Neural cell (in vitro differentiated cells): ENCODE measurements around the gene ARID4A. TPM values are rescaled to one million over a fixed set of nuclear protein-coding genes. Genes with fewer than 3 reads are reported as not detected.

Experiments used
- H2AFZ ChIP-seq: fragments of 200-600, 300-800 bp; sonication (generic), shearing (Covaris generic); 2 replicates; pipeline ENCODE4 v1.6.0; 2014; ENCODE audit warnings: low read depth, mild to moderate bottlenecking, antibody characterized with exemption, low read length, moderate library complexity
- H3F3A ChIP-seq: fragments of 200-600 bp; shearing (Covaris generic); 2 replicates; pipeline ENCODE4 v1.6.1; 2016; ENCODE audit warnings: mild to moderate bottlenecking, moderate library complexity, mixed read lengths, antibody characterized with exemption, low read length; ENCODE audit not compliant: insufficient read depth, poor library complexity, severe bottlenecking
- H3K27ac ChIP-seq: fragments of 200-600, 300-800 bp; sonication (generic), shearing (Covaris generic); 2 replicates; pipeline ENCODE4 v1.5.1; 2014; ENCODE audit warnings: mild to moderate bottlenecking, low read length, moderate library complexity
- H3K27me3 ChIP-seq: fragments of 300-800, 200-600 bp; sonication (generic), shearing (Covaris generic); 2 replicates; pipeline ENCODE4 v1.6.0; 2014; ENCODE audit warnings: mild to moderate bottlenecking, low read depth, low read length, moderate library complexity; ENCODE audit not compliant: insufficient read depth
- H3K36me3 ChIP-seq: fragments of 300-800, 200-600 bp; sonication (generic), shearing (Covaris generic); 2 replicates; pipeline ENCODE4 v1.5.1; 2014; ENCODE audit warnings: mild to moderate bottlenecking, antibody characterized with exemption, low read length, moderate library complexity; ENCODE audit not compliant: insufficient read depth
- H3K4me2 ChIP-seq: fragments of 300-800, 200-600 bp; sonication (generic), shearing (Covaris generic); 2 replicates; pipeline ENCODE4 v1.6.0; 2014; ENCODE audit warnings: mild to moderate bottlenecking, low read length
- H3K4me3 ChIP-seq: fragments of 300-800, 200-600 bp; sonication (generic), shearing (Covaris generic); 2 replicates; pipeline ENCODE4 v1.5.1; 2014; ENCODE audit warnings: mild to moderate bottlenecking, low read length, moderate library complexity
- H3K79me2 ChIP-seq: fragments of 200-600 bp; shearing (Covaris generic); replicated peaks from 2 replicates; pipeline ENCODE4 v1.6.0; 2014; ENCODE audit warnings: mild to moderate bottlenecking, low read length, moderate library complexity; ENCODE audit not compliant: insufficient read depth
- H3K9ac ChIP-seq: fragments of 300-800, 200-600 bp; sonication (generic), shearing (Covaris generic); 2 replicates; pipeline ENCODE4 v1.6.1; 2016; ENCODE audit warnings: mild to moderate bottlenecking, low read length, mixed read lengths
- H3K9me2 ChIP-seq: fragments of 200-600 bp; shearing (Covaris generic); 2 replicates; pipeline ENCODE4 v1.6.1; 2016; ENCODE audit warnings: mild to moderate bottlenecking, low read length, mixed read lengths; ENCODE audit not compliant: insufficient read depth
- H3K9me3 ChIP-seq: fragments of 200-600, 300-800 bp; sonication (generic), shearing (Covaris generic); 2 replicates; pipeline ENCODE4 v1.6.1; 2016; ENCODE audit warnings: mild to moderate bottlenecking, mixed run types, low read length, moderate library complexity, mixed read lengths
- H4K20me1 ChIP-seq: fragments of 200-600 bp; shearing (Covaris generic); 2 replicates; pipeline ENCODE4 v1.6.1; 2016; ENCODE audit warnings: mild to moderate bottlenecking, mixed run types; ENCODE audit not compliant: insufficient read depth
- CTCF ChIP-seq: fragments of 450-650 bp; IDR thresholded peaks from 2 replicates; pipeline ENCODE4 v1.5.1; 2014; ENCODE audit warnings: antibody characterized with exemption, mild to moderate bottlenecking, moderate library complexity; ENCODE audit not compliant: poor library complexity, severe bottlenecking
- EP300 ChIP-seq: fragments of 450-650 bp; conservative IDR thresholded peaks from 2 replicates; pipeline ENCODE4 v1.6.1; 2014; ENCODE audit warnings: antibody characterized with exemption, mild to moderate bottlenecking, moderate library complexity; ENCODE audit not compliant: poor library complexity, severe bottlenecking
- EZH2 ChIP-seq: fragments of 200-600, 300-800 bp; shearing (Covaris generic), sonication (generic); IDR thresholded peaks from 2 replicates; pipeline ENCODE4 v1.6.1; 2014; ENCODE audit warnings: antibody characterized with exemption, low read length, borderline replicate concordance, mild to moderate bottlenecking; ENCODE audit not compliant: insufficient read depth, poor library complexity, severe bottlenecking
- MXI1 ChIP-seq: fragments of 450-650 bp; conservative IDR thresholded peaks from 2 replicates; pipeline ENCODE4 v1.6.1; 2014; ENCODE audit warnings: antibody characterized with exemption, mild to moderate bottlenecking; ENCODE audit not compliant: poor library complexity, severe bottlenecking
- POLR2AphosphoS5 ChIP-seq: IDR thresholded peaks from 2 replicates; pipeline ENCODE4 v1.6.1; 2012
- RAD21 ChIP-seq: fragments of 450-650 bp; conservative IDR thresholded peaks from 2 replicates; pipeline ENCODE4 v1.6.1; 2014; ENCODE audit warnings: antibody characterized with exemption, mild to moderate bottlenecking, moderate library complexity
- REST ChIP-seq: IDR thresholded peaks from 2 replicates; pipeline ENCODE4 v1.6.1; 2012; ENCODE audit warnings: borderline replicate concordance
- SMC3 ChIP-seq: fragments of 450-650 bp; conservative IDR thresholded peaks from 2 replicates; pipeline ENCODE4 v1.6.1; 2014; ENCODE audit warnings: antibody characterized with exemption, mild to moderate bottlenecking, moderate library complexity; ENCODE audit not compliant: poor library complexity
- TAF1 ChIP-seq: IDR thresholded peaks from 2 replicates; pipeline ENCODE4 v1.6.1; 2012; ENCODE audit warnings: low read depth
- polyA plus RNA-seq: library from polyadenylated mRNA; depleted of rRNA; stranded (reverse); fragments of >200 nt; gene quantifications from 2 replicates; pipeline ENCODE4 v1.2.3, GENCODE V29; 2014

The ARID4A gene
- polyA plus RNA-seq, 1 donor from 2014 or later: 38.5 TPM

- Histone ChIP-seq H3K4me3 (no peak overlapping the region), H3K4me2 (no peak overlapping the region), H3K79me2 (peaks cover 11% of the 10 kb centered on the region), H3F3A (no peaks in the 10 kb centered on the region), H2AFZ (no peak overlapping the region), H3K9me2 (no peaks in the 10 kb centered on the region), H3K9me3 (no peaks in the 10 kb centered on the region), H4K20me1 (no peaks in the 10 kb centered on the region), H3K27ac (no peak overlapping the region), H3K9ac (no peak overlapping the region), H3K36me3 (no peaks in the 10 kb centered on the region), H3K27me3 (no peaks in the 10 kb centered on the region)
- TF ChIP-seq POLR2AphosphoS5 (no peak), RAD21 (no peak), EP300 (no peak), MXI1 (no peak), EZH2 (no peak)
Measured at GRCh38 chr14:58305730-58306129, 7.4 kb downstream of the ARID4A start.

GRCh38 chr14:58307597-58308316 lies 9.4 kb downstream of the ARID4A start:
- Histone ChIP-seq H3K36me3 (no peaks in the 10 kb centered on the region), H3K9me3 (no peaks in the 10 kb centered on the region), H3K4me2 (no peak overlapping the region)

More at GRCh38 chr14:58307597-58308316, 9.4 kb downstream of the ARID4A start:
- H3K9me2 ChIP-seq: no peaks in the 10 kb centered on the region
- H2AFZ ChIP-seq: no peak overlapping the region
- no peaks in the 10 kb centered on the region for H3F3A ChIP-seq
- no peak overlapping the region for H3K27ac ChIP-seq
- no peaks in the 10 kb centered on the region for H3K27me3 ChIP-seq
- no peaks in the 10 kb centered on the region for H3K79me2 ChIP-seq
- H3K9ac ChIP-seq: no peak overlapping the region
- no peak for TF ChIP-seq TAF1
- no peak for TF ChIP-seq RAD21
- no peak for TF ChIP-seq POLR2AphosphoS5
- TF ChIP-seq MXI1: no peak
- TF ChIP-seq SMC3: no peak
- TF ChIP-seq REST: no peak
- no peak for TF ChIP-seq CTCF
- no peak for TF ChIP-seq EZH2
- TF ChIP-seq EP300: no peak
- H4K20me1 ChIP-seq: no peaks in the 10 kb centered on the region
- H3K4me3 ChIP-seq: no peak overlapping the region
